HG03159 (cell line): ENCODE measurements around the gene ATP9B.

ENCODE experiments used
- ATAC-seq: cut with Tn5 transposase; IDR thresholded peaks from one replicate; pipeline ENCODE4 v1.9.1; 2021; ENCODE audit warnings: mild to moderate bottlenecking, moderate library complexity; ENCODE audit not compliant: unreplicated experiment

ATP9B gene

DNA sequence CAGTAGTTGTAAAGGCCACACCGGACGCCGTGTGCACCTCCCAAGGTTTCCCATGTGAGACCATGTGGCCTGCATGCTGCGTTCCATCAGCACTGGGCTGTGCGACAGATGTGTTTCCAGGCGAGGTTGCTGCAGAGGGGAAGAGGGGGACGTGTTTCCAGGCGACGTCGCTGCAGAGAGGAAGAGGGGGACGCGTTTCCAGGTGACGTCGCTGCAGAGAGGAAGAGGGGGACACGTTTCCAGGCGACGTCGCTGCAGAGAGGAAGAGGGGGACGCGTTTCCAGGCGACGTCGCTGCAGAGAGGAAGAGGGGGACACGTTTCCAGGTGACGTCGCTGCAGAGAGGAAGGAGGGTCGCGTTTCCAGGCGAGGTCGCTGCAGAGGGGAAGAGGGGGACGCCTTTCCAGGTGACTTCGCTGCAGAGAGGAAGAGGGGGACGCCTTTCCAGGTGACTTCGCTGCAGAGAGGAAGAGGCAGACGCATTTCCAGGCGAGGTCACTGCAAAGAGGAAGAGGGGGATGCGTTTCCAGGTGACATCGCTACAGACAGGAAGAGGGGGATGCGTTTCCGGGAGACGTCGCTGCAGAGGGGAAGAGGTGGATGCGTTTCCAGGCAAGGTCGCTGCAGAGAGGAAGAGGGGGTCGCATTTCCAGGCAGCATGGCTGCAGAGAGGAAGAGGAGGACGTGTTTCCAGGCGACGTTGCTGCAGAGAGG is 351.0 kb downstream of the ATP9B start:
- ATAC-seq, result no peak

DNA sequence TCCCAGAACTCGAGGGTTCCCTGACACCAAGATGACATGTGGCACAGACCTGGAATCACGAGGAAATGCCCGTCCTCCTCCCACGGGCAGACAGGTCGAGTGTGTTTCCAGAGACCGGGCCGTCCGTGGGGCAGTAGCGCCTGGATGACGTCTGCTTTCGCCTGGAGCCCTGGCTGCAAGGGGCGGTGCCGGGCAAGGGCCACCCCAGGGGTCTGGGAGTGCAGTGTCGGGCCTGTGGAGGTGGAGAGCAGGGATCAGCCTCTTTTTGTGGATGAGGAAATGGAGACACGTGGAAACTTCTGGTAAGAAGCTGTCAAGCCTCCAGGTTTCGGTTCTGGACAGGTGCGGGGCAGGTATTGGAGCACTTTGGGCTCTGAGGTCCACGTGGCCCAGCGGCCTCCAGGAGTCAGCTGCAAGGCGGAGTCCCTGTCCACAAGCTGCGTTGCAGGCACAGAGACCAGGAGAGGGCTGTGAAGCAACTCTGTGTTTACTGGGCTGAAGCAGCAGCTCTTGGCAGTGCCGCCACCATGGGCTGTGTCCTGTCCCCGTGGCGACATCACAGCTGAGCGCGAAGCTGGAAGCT is 352.2 kb downstream of the ATP9B start:
- ATAC-seq, result no peak

DNA sequence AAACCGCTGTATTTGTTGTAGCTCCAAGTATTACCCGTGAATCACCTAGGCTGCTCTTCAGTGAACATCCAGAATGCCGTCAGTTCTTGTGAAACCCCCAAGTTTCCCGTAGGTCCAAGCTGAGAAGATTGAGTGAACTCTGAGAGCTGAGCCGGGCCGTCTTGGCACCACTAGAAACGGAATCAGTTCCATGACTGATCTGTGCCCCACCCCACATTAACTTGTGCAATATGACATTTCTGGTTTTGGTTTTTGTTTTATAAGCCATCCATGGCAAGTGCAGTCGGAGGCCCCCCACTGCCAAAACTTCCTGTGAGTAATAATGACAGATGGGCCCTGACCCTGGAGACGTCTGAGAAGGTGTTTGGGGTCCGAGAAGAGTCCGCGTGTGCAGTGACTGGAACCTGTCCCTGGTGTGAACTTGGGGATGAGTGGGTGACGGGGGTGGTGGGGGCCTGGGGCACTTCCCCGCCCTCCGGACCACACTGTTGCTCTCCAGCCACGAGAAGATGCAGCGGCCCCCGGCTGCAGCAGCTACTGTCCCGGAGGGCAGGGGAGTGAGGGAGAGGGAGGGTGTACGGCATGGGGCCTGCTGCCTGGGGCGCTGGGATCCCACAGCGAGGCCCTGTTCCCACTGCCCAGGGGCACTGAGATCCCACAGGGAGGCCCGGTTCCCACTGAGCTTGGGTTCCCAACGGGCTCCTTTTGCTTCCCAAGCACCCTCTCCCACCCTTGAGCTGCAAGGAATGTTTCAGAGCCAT is 353.0 kb downstream of the ATP9B start:
- ATAC-seq, result peak; percentile 76

DNA sequence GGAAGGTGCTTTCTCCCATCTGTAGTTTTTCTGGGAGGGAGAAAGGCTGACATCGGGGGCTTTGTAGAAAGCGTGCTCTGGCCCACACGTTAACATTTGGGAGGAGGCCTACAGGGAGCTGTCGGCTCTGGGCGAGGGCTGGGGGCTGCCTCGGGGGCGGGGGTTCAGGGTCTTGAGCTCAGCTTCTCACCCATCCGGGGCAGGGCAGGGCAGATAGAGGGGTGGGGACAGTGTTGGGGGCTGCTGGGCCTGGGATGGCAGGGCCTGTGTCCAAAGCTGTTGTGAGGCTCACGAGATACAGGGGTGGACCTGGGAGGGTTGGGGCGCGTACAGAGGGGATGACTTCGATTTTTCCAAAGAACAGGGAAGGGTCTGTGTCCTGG is 353.6 kb downstream of the ATP9B start:
- no peak for ATAC-seq

DNA sequence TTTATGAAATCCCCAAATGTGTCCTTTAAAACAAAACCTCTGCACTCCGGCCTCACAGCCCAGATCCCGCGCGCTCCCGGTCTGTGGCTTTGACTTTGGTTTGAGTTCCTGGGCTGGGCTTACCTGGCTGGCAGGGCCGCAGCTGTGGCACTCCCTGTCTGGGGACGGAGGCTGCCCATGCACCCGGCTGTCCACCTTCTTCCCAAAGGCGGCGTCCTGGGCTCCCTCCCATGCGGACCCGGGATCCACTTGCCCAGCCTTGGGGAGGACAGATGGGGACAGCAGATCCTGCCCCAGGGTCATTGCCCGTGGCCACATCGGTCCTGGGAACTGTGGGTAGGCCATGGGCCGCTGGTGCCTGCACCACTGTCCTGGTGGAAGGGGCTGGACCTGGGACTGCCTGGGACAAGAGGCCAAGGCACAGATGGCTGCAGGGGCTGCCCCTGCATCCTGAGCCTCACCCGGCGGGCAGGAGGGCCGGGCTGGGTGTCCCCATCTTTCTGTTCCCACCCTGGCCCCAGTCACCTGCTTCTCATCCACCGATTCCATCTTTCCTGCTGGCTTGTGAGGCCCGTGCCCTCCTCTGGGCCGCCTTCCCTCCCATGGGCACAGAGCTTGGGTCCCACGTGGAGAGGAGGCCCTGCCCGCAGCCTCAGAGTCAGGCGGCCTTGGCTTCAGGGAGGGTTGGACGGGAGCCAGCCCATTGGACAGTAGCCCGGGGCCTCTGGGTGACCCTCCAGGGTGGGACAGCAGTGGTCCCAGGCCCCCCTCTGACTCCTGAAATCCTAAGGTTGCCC is 354.2 kb downstream of the ATP9B start:
- ATAC-seq, result no peak

DNA sequence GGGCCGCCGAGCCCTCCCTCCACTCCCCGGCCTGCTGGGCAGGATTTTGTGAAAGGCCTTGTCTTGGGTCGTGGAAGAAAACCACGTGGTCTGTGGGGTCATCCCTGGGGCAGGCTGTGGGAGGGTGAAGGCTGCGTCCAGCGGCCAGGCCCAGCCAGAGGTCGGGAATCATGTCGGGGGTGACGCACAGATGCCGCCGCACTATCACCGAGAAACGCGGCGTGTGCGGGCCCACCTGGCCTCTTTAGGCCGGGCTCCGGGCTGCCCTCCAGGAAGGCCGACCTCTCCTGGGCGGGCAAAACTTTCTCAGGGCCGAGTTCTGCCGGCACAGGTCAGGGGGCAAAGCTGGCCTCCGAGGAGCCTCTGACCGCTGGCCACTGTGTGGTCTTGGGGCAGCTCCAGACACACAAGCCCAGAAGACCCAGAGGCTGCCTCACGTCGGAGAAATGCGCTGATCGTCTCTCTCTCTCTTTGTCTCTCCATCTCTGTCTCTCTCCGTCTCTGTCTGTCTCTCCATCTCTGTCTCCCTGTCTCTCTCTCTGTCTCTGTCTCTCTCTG is 354.9 kb downstream of the ATP9B start:
- ATAC-seq, result no peak

DNA sequence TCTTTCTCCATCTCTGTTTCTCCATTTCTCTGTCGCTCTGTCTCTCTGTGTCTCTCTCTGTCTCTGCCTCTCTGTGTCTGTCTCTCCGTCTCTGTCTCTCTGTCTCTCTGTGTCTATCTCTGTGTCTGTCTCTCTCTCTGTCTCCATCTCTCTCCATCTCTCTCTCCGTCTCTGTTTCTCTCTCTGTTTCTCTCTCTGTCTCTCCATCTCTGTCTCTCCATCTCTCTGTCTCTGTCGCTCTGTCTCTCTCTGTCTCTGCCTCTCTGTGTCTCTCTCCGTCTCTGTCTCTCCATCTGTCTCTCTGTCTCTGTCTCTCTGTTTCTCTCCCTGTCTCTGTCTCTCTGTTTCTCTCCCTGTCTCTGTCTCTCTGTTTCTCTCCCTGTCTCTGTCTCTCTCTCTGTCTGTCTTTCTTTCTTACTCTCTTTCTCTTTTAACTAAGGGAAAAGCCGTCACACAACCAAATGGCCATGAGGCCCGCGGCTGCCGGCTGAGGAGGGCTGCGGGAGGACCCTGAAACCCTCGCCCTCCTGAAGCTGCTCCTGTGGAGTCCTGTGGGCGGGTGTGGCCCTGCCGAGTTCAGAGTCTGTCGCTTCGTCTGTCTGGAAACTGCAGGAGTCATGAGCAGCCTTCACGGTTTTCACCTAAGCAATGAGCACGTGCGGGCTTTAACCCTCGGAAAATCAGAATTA is 355.8 kb downstream of the ATP9B start:
- ATAC-seq, result no peak

DNA sequence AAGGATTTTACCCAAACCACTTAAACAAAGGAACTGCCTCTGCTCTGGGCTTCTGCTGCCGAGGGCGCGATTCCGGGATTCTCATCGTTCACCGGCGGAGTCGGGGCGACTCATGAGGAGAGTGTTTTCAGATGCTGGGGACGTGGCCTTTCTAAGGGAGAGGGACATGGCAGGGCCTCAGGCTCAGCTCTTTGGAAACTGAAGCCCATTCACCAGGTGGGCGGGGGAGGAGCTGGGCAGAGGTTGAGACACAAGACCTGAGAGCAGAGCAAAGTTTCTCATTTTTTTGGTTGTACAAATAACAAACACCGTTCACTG is 356.3 kb downstream of the ATP9B start:
- ATAC-seq, result no peak

DNA sequence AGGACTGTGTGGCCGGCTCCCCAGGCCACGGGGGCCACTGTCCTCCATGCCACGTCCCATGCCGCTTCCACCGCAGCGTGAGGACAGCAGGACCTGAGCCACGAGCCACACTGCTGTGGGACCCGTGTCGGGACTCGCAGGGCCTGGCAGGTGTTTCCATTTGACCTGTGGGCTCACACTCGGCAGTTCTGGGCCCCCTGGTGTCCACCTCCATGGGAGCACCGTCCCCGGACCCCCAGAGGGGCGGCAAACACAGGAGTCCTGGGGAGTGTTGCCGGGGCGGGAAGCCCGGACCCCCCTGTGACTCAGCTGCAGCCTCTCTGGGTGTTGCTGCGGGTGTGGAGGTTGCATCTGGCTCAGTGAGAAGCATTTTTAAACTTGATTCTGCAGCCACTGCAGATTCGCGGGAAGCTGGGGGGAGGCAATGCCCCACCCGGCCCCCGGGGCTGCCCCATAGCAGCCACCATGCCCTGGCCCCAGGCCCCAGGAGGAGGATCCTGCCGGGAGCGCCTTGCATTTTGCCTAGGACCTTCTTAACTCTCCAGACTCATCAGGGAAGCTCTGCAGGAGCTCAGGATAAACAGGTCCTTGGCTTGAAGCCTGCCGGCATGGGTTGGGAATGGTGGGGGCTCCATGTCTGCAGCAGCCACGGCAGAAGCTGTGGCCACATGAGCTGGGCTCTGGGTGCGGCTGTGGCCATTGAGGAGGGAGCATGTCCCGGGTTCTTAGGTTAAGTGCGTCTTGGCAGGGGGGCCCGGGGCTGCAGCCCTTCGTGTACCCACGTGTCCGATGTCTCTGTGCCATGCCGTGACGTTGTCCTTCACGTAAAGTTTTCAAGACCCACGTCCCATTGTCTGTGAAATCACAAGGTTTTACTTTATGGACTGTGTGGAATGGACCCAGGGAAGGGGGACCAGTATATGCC is 357.4 kb downstream of the ATP9B start:
- no peak for ATAC-seq

DNA sequence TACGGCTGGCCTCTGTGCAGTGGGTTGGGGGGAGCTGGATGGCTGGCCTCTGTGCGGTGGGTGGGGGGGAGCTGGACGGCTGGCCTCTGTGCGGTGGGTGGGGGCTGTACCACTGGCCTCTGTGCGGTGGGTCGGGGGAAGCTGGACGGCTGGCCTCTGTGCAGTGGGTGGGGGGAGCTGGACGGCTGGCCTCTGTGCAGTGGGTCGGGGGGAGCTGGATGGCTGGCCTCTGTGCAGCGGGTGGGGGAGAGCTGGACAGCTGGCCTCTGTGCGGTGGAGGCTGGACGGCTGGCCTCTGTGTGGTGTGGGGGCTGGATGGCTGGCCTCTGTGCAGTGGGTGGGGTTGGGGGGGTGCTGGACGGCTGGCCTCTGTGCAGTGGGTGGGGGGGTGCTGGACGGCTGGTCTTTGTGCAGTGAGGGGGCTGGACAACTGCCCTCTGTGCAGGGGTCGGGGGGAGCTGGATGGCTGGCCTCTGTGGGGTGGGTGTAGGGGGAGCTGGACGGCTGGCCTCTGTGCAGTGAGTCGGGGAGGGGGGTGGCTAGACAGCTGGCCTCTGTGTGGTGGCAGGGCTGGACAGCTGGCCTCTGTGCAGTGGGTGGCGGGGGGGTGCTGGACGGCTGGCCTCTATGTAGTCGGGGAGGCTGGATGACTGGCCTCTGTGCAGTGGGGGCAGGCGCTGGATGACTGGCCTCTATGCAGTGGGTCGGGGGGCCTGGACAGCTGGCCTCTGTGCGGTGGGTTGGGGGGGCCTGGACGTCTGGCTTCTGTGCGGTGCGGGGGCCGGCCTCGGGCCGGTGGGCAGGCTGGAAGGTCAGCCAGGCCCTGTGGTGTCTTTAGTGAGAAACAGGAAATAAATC is 358.4 kb downstream of the ATP9B start:
- no peak for ATAC-seq
